Fibroblast of lung (primary cell): ENCODE data around the gene POU4F1.

Source experiments
- CTCF ChIP-seq, 2 donors: IDR thresholded peaks in 1 of 2; conservative IDR thresholded peaks in 1 of 2; 1 replicate in 1 of 2; 2 replicates in 1 of 2; pipeline ENCODE4 v1.5.1; 2011 to 2012; ENCODE audit warnings: low read length in 2 of 2, control low read depth in 1 of 2, inconsistent platforms in 1 of 2, low read depth in 1 of 2, mild to moderate bottlenecking in 1 of 2
- EZH2 ChIP-seq: IDR thresholded peaks from 2 replicates; pipeline ENCODE4 v1.5.1; 2012; ENCODE audit warnings: low read length, control low read depth, mild to moderate bottlenecking; ENCODE audit errors: missing control alignments

- TF ChIP-seq EZH2 (no peak), CTCF (conservative IDR thresholded peaks at IDR 0.05 in 1 of 2, IDR thresholded peaks at IDR 0.05 in 1 of 2; ENCODE audit: low read depth in 1 of 2, low read length in 2 of 2) (no peak)
Observed at GRCh38 chr13:78625384-78625783, 22.0 kb upstream of the POU4F1 start.
